ENCODE data around the gene ECI1.

Gene ECI1

GRCh38 chr16:2233046-2233775 is 18.2 kb downstream of the ECI1 start:
- FAIRE-seq, result no peak

DNA sequence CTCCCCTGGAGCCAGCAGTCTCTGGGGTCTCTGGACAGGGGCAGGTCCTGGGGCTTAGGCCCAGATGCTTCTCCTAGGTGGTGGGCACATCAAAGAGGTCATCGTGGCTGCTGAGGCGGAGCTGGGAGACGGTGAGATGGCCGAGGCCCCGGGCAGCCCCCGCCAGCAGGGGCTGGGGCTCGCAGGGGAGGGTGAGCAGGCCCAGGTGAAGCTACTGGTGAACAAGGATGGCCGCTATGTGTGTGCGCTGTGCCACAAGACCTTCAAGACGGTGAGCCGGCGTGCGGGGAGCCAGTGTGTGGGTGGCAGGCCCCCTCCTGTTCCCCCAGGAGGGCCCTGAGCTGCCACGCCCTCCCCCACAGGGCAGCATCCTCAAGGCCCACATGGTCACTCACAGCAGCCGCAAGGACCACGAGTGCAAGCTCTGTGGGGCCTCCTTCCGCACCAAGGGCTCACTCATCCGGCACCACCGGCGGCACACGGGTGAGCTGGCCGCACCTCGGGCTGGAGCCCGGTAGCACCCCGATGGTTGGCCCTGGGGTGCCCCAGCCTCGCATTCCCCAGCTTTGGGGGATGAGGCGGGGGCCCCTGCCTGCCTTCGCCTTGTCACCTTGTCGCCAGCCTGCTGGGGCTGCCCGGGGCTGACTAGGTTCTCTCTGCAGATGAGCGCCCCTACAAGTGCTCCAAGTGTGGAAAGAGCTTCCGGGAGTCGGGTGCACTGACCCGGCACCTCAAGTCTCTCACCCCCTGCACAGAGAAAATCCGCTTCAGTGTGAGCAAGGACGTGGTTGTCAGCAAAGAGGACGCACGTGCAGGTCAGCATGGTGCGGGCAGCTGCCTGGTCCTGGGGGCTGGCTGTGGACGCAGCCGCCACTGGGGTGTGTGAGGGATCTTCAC is 19.0 kb downstream of the ECI1 start:
- FAIRE-seq, result no peak

DNA sequence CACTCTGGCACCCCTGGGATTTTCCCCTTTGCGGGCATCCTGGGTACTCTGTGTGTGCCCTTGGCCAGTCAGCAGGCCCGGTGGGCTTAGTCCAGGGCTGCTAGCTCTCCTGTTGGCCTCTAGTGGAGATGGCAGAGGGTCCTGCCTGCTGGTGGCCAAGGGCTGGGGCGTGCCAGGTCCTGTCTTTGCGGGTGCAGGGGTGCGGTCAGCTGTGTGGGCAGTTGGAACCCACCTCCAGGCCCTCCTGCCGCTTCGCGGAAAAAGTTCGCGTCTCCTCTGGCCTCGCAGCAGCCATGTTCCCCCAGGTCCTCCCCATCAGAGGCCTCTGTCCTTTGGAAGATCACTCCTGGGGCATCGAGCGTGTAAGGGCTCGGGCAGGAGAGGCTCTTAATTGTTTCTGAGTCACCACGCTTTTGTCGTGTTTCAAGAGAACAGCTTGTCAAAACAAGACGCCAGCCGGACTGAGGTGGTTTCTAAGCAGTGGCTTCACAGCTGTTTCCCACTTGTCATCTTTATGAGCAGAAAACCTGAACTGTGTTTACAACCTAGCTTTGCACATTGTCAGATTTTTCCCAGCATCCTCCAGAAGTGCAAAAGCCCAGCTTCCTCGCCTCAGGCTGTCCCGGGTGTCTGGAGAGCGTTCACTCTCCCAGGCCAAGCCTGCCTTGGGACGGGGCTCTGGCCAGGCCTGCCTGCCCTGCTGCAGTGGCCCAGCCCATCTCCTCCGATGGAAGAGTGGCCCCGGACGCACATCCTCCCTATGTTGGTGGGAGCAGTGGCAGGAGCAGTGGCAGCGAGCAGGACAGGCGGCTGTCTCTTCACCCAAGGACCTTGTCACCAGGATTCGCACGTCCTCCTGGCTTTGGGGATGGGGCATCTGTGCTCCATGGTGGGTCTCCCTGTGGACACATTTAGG is 20.1 kb downstream of the ECI1 start:
- FAIRE-seq, result no peak

DNA sequence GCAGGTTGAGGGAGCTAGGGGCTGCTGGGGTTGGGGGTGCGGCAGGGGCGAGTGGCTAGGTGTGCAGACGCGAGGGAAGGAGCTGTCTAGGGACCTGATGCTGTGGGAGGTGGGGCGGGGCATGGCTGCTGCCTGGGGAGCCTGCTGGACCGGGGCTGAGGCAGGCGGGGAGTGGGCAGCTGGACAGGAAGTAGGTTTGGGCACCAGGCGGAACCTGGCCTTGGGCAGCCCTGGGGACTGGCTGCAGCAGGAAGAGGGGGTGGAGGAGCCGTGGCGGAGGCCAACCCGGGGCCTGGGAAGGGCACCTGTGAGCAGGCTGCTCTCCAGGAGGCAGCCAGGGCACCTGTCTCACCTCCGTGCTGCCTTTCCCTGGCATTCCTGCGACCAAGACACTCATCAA is 21.0 kb downstream of the ECI1 start:
- no peak for FAIRE-seq

DNA sequence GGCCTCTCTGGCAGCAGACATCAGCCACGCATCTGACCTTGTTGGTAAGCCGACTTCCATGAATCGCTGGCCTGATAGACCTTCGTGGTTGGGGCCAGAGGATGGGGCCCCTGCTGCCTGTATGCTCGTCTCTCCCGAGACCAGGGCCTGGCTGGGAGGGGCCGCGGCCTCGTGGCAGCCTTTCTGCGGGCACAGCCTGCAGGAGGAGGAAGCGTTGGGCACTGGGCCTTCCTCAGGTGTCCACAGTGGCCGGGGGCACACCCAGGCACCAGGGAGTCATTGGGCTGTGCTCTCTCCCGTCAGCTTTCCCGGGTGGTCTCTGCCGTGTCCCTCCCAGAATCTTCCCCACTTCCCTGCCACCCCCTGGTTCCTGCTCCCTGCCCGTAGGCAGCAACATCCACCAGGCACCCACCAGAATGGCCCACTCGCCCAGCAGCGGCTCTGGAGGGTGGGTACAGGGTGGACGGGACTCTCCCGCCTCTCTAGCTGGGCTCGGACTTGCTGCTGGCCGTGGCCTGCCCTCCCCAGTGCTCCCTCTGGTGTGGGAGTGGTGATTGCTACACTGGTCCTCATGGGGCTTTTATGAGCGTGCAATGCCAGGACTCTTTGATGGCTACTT is 21.6 kb downstream of the ECI1 start:
- no peak for FAIRE-seq

- no peak for FAIRE-seq
These were observed 22.3 kb downstream of the ECI1 start for GRCh38 chr16:2229091-2229490.

DNA sequence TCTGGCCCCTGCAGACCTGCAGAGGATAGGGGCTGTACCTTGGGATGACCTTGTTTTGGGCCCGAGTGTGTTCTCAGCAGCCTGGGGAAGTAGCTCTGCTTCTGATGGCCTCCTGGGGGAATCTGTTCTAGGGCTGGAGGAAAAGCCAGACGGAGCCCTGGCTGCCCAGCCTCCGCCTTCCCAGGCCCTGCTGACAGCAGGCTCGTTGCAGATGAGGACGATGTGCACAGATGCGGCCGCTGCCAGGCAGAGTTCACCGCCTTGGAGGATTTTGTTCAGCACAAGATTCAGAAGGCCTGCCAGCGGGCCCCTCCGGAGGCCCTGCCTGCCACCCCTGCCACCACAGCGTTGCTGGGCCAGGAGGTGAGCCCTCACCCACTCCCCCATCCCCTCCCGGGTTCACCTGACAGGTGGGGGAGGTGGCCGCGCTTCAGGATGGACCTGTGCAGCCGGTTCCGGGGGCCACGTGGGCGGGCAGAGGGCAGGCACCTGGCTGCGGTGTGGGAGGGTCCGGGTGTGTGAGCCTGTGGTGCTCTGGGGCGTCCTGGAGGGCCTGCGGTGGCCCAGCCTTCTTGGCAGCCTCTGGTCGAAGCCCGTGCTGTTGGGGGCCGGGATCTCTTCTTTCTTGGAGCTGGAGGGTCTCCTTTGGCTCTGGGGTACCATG is 23.1 kb downstream of the ECI1 start:
- FAIRE-seq, result no peak

DNA sequence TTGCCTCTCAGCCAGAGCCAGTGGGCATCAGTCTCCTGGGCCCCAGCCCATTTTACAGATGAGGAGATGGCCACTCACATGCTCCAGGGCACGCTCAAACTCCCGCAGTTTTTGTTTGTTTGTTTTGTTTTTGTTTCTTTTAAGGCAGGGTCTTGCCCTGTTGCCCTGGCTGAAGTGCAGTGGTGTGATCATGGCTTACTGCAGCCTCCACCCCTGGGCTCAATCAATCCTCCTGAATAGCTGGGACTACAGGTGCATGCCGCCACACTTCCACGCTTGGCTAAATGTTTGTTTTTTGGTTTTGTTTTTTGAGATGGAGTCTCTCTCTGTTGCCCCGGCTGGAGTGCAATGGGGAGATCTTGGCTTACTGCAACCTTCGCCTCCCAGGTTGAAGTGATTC is 24.5 kb downstream of the ECI1 start:
- no peak for FAIRE-seq

DNA sequence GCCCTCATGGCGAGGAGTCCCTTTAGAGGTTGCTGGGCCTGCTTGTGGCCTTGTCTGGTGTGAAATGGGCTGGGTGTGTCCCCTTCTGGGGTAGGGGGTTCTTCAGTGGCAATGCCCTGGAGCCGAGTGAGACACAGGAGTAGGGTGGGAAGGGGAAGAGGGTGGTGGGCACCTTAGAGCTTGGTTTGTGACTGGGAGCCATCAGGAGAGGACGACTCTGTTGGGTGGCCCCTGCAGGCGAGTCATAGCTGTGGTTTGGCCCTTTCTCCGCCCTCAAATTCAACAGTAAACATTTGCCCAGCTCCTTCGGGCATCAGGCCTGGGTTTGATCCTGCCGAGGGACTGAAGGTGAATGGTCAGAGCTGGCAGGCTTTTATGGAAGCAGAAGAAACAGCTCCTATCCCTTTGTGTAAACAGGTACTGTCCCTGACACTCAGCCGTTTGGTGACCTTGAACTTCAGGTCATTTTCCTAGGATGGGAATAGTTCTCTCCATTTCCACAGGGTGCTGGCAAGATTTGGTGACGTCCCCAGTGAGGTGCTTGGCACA is 25.1 kb downstream of the ECI1 start:
- no peak for FAIRE-seq

- FAIRE-seq, result no peak
These were observed 27.4 kb downstream of the ECI1 start for GRCh38 chr16:2223942-2224486.

DNA sequence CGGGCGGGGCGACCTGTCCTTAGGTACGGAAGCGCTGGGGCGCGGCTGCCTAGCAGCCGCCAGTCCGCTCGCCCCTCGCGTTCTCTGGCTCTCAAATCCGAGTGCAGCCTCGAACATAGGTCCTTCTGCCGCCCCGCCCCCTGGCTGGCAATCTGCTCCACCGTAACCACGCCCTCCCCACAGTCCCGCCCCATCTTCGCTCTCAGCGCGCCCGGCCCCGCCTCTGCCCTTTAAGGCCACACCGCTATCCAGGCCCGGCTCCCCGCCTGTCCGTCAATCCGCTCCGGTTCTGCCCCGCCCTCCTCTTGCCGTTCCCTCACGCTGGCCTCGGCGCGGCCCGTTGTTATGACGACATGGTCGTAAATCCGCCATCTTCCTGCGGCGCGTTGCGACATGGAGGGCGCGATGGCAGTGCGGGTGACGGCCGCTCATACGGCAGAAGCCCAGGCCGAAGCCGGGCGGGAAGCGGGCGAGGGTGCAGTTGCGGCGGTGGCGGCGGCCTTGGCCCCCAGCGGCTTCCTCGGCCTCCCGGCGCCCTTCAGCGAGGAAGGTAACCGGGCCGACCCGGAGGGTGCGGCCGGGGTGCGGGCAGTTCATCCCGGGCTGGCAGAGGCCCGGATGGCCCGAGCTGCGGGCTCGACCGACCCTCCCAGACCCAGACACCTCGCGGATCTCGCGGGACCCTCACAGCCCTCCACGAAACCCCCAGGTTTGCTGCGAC is 28.0 kb downstream of the ECI1 start, which contains the start of gene E4F1:
TSS of gene E4F1 (plus strand) at position 371 of the 721 bp plus-strand sequence. CDS start at position 394, 23 bp downstream.
- no peak for FAIRE-seq

DNA sequence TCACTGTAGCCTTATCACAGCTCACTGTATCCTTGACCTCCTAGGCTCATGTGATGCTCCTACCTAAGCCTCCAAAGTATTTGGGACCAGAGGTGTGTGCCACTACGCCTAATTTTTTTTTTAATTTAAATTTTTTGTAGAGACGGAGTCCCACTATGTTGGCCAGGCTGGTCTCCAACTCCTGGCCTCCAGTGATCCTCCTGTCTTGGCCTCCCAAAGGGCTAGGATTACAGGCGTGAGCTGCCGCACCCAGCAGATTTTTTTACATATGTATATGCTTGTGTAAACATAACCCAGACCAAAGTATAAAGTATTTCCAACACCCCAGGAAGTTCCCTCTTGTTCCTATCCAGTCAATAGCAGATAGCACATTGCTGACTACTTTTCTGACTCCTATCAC is 35.1 kb downstream of the ECI1 start:
- FAIRE-seq, result no peak

DNA sequence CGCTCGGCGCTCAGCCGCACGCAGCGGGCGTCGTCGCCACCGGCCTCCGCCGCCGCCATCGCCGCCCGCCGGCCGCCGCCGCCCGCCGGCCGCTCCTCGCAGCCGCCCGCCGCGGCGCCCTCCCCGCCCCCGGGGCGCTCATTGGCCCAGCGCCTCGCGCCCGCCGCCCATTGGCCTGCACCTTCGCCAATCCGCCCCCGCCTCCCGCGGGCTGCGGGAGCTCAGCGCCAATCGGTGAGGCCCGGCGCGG is 36.7 kb downstream of the ECI1 start, which contains the start of gene PGP:
TSS of gene PGP (minus strand) at position 122 of the 250 bp plus-strand sequence. CDS start at position 59, 63 bp downstream.
- no peak for FAIRE-seq

DNA sequence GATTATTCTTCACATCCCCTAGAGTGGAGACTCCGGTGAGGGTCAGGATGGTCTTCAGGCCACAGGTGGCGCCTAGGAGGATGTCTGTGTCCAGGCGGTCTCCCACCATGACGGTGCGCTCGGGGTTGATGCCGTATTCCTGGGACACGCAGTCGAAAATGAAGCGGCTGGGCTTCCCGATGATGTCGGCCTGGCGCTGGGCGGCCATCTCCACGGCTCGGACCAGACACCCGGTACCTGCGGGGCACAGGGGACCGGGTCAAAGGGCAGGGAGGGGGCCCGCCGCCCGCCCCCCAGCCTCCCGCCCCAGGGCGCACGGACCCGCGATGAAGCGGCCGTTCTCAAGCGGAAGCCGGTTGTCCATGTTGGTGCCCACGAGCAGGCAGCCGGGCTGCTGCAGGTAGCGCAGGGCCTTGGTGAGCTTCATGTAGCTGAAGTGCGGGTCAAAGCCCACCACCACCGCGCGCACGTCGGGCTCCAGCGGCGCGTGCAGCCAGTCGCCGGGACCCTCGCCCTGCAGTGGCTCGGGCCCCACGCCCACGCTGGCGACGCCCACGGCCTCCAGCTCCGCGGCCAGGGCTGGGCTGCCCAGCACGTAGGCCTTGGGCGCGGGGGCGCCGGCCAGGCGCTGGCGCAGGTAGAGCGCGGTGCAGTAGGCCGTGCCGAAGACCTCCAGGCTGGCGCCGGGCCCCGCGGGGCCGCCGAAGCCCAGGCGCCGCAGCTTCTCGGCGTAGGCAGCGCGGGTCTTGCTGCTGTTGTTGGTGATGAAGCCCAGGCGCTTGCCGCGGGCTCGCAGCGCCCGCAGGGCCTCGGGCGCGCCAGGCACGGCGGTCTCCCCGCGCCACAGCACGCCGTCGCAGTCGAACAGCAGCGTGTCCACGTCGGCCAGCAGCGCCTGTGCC is 37.3 kb downstream of the ECI1 start:
- no peak for FAIRE-seq

DNA sequence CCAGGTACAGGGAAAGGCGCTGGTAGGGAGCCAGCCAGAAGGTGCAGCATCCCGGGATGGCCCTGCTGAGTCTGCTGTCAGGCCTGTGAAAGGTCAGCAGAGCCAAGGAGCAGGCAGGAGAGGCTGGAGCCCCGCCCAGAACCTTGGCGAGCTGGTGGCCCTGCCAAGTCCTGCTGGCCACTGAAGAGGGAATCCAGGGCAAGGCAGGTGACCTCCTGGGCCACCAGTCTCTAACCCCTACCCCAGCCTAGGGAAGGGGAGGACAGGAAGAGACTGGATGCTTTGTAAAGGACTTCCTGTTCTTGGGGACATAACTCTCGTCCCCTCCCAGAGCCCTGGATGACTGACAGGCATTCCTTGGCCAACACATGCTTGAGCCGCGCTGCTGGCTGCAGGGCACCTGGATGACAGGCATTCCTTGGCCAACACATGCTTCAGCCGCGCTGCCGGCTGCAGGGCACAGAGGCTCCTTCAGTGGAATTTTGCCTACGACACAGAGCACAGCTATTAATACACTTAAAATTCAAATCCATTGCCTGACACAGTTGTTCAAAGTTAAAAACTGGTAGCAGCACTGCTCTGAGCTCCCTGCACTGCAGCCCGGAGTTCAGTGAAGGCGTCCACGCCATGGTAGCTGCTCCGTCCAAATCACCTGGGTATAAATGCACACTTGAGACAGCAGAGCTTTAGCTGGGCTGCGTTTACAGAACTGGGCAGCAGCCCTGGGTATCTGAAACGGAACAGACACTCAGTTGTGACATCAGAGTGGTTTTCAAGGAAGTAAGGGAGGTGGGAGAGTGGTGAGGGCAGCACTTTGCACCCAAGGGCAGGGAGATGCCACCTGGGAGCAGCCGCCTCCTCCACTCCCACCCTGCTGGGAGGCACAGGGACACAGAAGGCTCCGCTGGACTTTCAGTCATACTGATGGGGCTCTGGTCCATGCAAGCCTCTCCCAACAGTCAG is 38.7 kb downstream of the ECI1 start:
- no peak for FAIRE-seq

DNA sequence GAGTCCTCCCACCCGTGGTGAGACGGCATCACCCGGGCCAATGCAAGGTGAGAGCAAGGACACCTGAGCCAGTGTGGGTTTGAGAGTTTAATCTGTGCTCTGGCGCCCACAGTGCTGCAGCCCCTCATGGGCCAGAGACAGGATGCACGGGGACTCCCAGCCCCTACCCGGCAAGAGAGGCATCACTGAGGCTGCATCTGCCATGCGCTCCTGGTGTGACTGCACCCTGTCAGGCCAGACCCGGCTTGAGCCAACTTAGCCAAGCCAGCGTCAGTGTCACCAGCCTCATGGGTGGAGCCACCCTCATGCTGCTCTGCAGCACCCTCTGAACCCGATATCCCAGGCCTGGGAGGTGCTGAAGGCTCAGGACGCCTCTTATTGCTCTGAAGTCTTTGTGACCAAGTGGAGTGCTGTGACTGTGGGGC is 39.5 kb downstream of the ECI1 start:
- no peak for FAIRE-seq

DNA sequence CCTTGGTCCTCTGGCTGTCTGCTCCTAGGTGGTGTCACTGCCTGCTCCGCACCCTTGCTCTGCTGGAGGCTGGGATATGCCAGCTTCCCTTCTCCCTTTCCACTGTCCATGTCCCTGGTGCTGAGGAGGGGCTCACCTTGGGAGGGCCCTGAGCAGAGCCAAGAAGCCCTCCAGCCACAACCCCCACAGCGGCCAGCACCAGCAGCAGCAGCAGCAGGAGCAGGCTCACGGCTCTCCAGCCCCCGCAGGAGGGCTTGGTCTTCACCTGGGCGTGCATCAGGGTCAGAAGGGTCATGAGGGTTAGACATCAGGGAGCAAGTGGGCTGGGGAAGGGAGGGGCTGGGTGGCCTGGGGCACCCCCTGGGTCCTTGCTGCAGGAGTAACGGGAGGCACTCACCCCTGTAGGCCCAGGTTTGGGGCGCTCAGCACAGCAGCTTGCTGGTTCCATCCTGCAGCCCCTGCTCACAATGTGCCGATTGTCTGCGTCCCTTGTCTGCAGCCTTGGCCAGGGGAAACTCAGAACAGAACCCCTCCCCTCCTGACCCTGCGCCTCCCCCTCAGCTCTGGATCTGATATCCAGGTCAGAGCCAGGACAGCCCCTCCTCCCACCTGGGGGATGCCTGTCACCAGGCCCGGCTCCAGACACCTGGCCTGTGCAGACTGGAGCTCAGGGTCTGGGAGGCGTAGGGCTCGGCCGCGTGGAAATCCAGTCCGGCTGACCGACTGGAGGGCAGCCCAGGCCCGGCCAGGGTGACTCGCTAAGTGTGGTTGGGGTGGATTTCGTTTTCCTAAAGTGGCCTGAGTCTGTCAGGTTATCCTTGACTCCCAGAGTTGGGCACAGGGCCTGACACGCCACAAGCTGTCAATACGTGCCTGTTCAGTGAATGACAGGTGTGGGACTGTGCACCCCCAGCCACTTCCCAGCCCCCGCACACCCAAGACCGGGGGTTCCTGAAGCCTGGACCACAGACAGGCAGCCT is 40.7 kb downstream of the ECI1 start, which contains the start of gene BRICD5:
TSS of gene BRICD5 (minus strand) at position 478 of the 980 bp plus-strand sequence. CDS start at position 448, 30 bp downstream.
- FAIRE-seq, result no peak
